HEK293T (cell line): Measurements from ENCODE around the gene C3.
"Not testable (repeated sequence)": the region's sequence is repeated elsewhere in the genome, so short reads cannot be mapped to it uniquely, and the experiment has no call there.

ENCODE experiments used
- CTCF ChIA-PET: fragments of 350-600 bp; formaldehyde crosslinking; extraction: SDS; loops from one replicate; lab custom pipeline; 2021; ENCODE audit warnings: antibody characterized with exemption, inconsistent platforms; lab: Yijun Ruan, JAX
- POLR2A ChIA-PET: fragments of 350-600 bp; formaldehyde crosslinking; extraction: SDS; loops from one replicate; lab custom pipeline; 2020; ENCODE audit warnings: antibody characterized with exemption, inconsistent platforms; lab: Yijun Ruan, JAX
- DNase-seq: peaks from one replicate; pipeline ENCODE4 v3.0.0; 2012; ENCODE audit warnings: mixed read lengths; ENCODE audit errors: extremely low spot score
- ARNT ChIP-seq: fragments of 450-650 bp; IDR thresholded peaks from 2 replicates; pipeline ENCODE4 v1.6.1; 2017; ENCODE audit warnings: mild to moderate bottlenecking
- BHLHE40 ChIP-seq: fragments of 450-650 bp; IDR thresholded peaks from 2 replicates; pipeline ENCODE4 v1.6.1; 2016; ENCODE audit warnings: mild to moderate bottlenecking, moderate library complexity, borderline replicate concordance
- CTBP1 ChIP-seq: fragments of 450-650 bp; IDR thresholded peaks from 2 replicates; pipeline ENCODE4 v1.6.1; 2016; ENCODE audit warnings: borderline replicate concordance
- ELF4 ChIP-seq: fragments of 450-650 bp; IDR thresholded peaks from 2 replicates; pipeline ENCODE4 v1.6.1; 2017; ENCODE audit warnings: antibody characterized with exemption
- FOXA1 ChIP-seq: fragments of 450-650 bp; IDR thresholded peaks from 2 replicates; pipeline ENCODE4 v1.6.1; 2016; ENCODE audit warnings: mild to moderate bottlenecking
- FOXK2 ChIP-seq: fragments of 450-650 bp; IDR thresholded peaks from 2 replicates; pipeline ENCODE4 v1.6.1; 2016; ENCODE audit warnings: mild to moderate bottlenecking
- FOXM1 ChIP-seq: fragments of 450-650 bp; IDR thresholded peaks from 2 replicates; pipeline ENCODE4 v1.6.1; 2017; ENCODE audit warnings: mild to moderate bottlenecking, borderline replicate concordance
- HDGF ChIP-seq: fragments of 450-650 bp; IDR thresholded peaks from 2 replicates; pipeline ENCODE4 v1.6.1; 2017; ENCODE audit warnings: antibody characterized with exemption, borderline replicate concordance
- L3MBTL2 ChIP-seq: fragments of 450-650 bp; conservative IDR thresholded peaks from 2 replicates; pipeline ENCODE4 v1.6.1; 2016; ENCODE audit warnings: mild to moderate bottlenecking
- LEF1 ChIP-seq: fragments of 450-650 bp; IDR thresholded peaks from 2 replicates; pipeline ENCODE4 v1.6.1; 2017; ENCODE audit warnings: mild to moderate bottlenecking, borderline replicate concordance
- NFRKB ChIP-seq: fragments of 450-650 bp; IDR thresholded peaks from 2 replicates; pipeline ENCODE4 v1.6.1; 2016; ENCODE audit warnings: mild to moderate bottlenecking, moderate library complexity
- PKNOX1 ChIP-seq: fragments of 450-650 bp; IDR thresholded peaks from 2 replicates; pipeline ENCODE4 v1.6.1; 2016
- SP1 ChIP-seq: fragments of 450-650 bp; IDR thresholded peaks from 2 replicates; pipeline ENCODE4 v1.6.1; 2017
- SUZ12 ChIP-seq: fragments of 450-650 bp; IDR thresholded peaks from 2 replicates; pipeline ENCODE4 v1.6.1; 2016; ENCODE audit warnings: mild to moderate bottlenecking
- TARDBP ChIP-seq: fragments of 450-650 bp; IDR thresholded peaks from 2 replicates; pipeline ENCODE4 v1.6.1; 2016
- ZNF384 ChIP-seq: fragments of 450-650 bp; IDR thresholded peaks from 2 replicates; pipeline ENCODE4 v1.6.1; 2016

The C3 gene

GRCh38 chr19:6660930-6661329 is 59.5 kb downstream of the C3 start:
- ChIA-PET CTCF (no interaction called here), POLR2A (interaction anchor here (1.1 kb wide), 1 partner anchor 15 kb away, joined by 3 read pairs; no protein-coding TSS in a partner anchor)
- no peak for TF ChIP-seq CTBP1
- no peak for TF ChIP-seq FOXM1
- no peak for TF ChIP-seq L3MBTL2
- no peak for TF ChIP-seq SUZ12
- DNase-seq: no peak

- CTCF ChIA-PET, POLR2A ChIA-PET: not testable (repeated sequence)
Measured at GRCh38 chr19:6656390-6656789, 64.1 kb downstream of the C3 start.

GRCh38 chr19:6654347-6655310 is 65.8 kb downstream of the C3 start:
- TF ChIP-seq BHLHE40 (no peak), SUZ12 (no peak), FOXM1 (no peak), ARNT (no peak)
- CTCF ChIA-PET: no interaction called here
- POLR2A ChIA-PET: no interaction called here
- DNase-seq: no peak

More at GRCh38 chr19:6656390-6656789, 64.1 kb downstream of the C3 start:
- DNase-seq: not testable (repeated sequence)

GRCh38 chr19:6652805-6653094 is 67.7 kb downstream of the C3 start:
- POLR2A ChIA-PET: no interaction called here
- DNase-seq: no peak

GRCh38 chr19:6651965-6652804 is 68.3 kb downstream of the C3 start:
- POLR2A ChIA-PET: no interaction called here
- DNase-seq: no peak
- CTCF ChIA-PET: interaction anchor here (0.7 to 1.1 kb wide), 2 partner anchors 19 to 33 kb away, joined by 3 to 4 read pairs; no protein-coding TSS in a partner anchor
- TF ChIP-seq CTBP1 (no peak), SUZ12 (no peak), HDGF (no peak), FOXK2 (no peak), NFRKB (no peak), ELF4 (no peak), ARNT (no peak), TARDBP (no peak), SP1 (no peak), FOXA1 (no peak), PKNOX1 (no peak), L3MBTL2 (no peak), FOXM1 (no peak), BHLHE40 (no peak), ZNF384 (no peak), LEF1 (no peak)

More at GRCh38 chr19:6652805-6653094, 67.7 kb downstream of the C3 start:
- TF ChIP-seq CTBP1 (no peak), FOXK2 (no peak), LEF1 (no peak), ZNF384 (no peak), SUZ12 (no peak), L3MBTL2 (no peak), FOXA1 (no peak), ELF4 (no peak), FOXM1 (no peak), TARDBP (no peak), NFRKB (no peak), PKNOX1 (no peak), SP1 (no peak), ARNT (no peak), BHLHE40 (no peak), HDGF (no peak)
- CTCF ChIA-PET: no interaction called here

GRCh38 chr19:6649185-6649584 is 71.3 kb downstream of the C3 start:
- POLR2A ChIA-PET: no interaction called here
- CTCF ChIA-PET: no interaction called here
- no peak for TF ChIP-seq HDGF
- no peak for TF ChIP-seq SUZ12
- TF ChIP-seq NFRKB: no peak
- no peak for TF ChIP-seq LEF1
- no peak for TF ChIP-seq FOXA1
- no peak for TF ChIP-seq ARNT
- TF ChIP-seq PKNOX1: no peak
- TF ChIP-seq CTBP1: no peak
- no peak for TF ChIP-seq FOXM1
- no peak for TF ChIP-seq BHLHE40
- TF ChIP-seq L3MBTL2: no peak
- TF ChIP-seq ZNF384: no peak
- no peak for TF ChIP-seq SP1
- no peak for TF ChIP-seq FOXK2
- TF ChIP-seq TARDBP: no peak
- no peak for DNase-seq
